GM10847 (cell line): ENCODE results near the gene YPEL4.

Source experiments
- POLR2A ChIP-seq: IDR thresholded peaks from 2 replicates; pipeline ENCODE4 v1.6.1; 2011; ENCODE audit not compliant: insufficient read length; ENCODE audit errors: extremely low read depth

Gene YPEL4

GRCh38 chr11:57653163-57653562 lies 3.5 kb upstream of the YPEL4 start:
- no peak for TF ChIP-seq POLR2A

- TF ChIP-seq POLR2A = no peak
Observed at GRCh38 chr11:57652662-57653061, 3.0 kb upstream of the YPEL4 start.

GRCh38 chr11:57651408-57651807 lies 1.7 kb upstream of the YPEL4 start:
- TF ChIP-seq POLR2A = no peak

GRCh38 chr11:57650739-57651090 lies 1.0 kb upstream of the YPEL4 start:
- TF ChIP-seq POLR2A = no peak

- TF ChIP-seq POLR2A = no peak
Observed at GRCh38 chr11:57648801-57649735, 644 bp downstream of the YPEL4 start.

- no peak for TF ChIP-seq POLR2A
Observed at GRCh38 chr11:57647960-57648800, 1.5 kb downstream of the YPEL4 start.

GRCh38 chr11:57647372-57647771 lies 2.3 kb downstream of the YPEL4 start:
- no peak for TF ChIP-seq POLR2A

GRCh38 chr11:57646799-57647303 lies 2.9 kb downstream of the YPEL4 start:
- no peak for TF ChIP-seq POLR2A

GRCh38 chr11:57646194-57646798 lies 3.4 kb downstream of the YPEL4 start:
- no peak for TF ChIP-seq POLR2A

GRCh38 chr11:57645689-57646085 lies 4.0 kb downstream of the YPEL4 start:
- no peak for TF ChIP-seq POLR2A

GRCh38 chr11:57644748-57645688 lies 4.7 kb downstream of the YPEL4 start:
- no peak for TF ChIP-seq POLR2A

- TF ChIP-seq POLR2A = no peak
Observed at GRCh38 chr11:57643802-57644201, 5.9 kb downstream of the YPEL4 start.

GRCh38 chr11:57641011-57641807 lies 8.5 kb downstream of the YPEL4 start:
- no peak for TF ChIP-seq POLR2A
